ENCODE results near the gene SYNPR.

GRCh38 chr3:63324621-63325020 lies 46.5 kb downstream of the SYNPR start:
- TF ChIP-seq, protein P1, sequence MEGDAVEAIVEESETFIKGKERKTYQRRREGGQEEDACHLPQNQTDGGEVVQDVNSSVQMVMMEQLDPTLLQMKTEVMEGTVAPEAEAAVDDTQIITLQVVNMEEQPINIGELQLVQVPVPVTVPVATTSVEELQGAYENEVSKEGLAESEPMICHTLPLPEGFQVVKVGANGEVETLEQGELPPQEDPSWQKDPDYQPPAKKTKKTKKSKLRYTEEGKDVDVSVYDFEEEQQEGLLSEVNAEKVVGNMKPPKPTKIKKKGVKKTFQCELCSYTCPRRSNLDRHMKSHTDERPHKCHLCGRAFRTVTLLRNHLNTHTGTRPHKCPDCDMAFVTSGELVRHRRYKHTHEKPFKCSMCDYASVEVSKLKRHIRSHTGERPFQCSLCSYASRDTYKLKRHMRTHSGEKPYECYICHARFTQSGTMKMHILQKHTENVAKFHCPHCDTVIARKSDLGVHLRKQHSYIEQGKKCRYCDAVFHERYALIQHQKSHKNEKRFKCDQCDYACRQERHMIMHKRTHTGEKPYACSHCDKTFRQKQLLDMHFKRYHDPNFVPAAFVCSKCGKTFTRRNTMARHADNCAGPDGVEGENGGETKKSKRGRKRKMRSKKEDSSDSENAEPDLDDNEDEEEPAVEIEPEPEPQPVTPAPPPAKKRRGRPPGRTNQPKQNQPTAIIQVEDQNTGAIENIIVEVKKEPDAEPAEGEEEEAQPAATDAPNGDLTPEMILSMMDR (conservative IDR thresholded peaks at IDR 0.05 in 1 of 2, IDR thresholded peaks at IDR 0.05 in 1 of 2; ENCODE audit: extremely low read depth in 1 of 2, insufficient read depth in 1 of 2, low read depth in 1 of 2, low read length in 2 of 2), result no peak
- no peak for TF ChIP-seq EZH2 (IDR thresholded peaks at IDR 0.05; ENCODE audit: borderline replicate concordance, low read length)

Data from mammary epithelial cell (primary cell).